Hepatocyte (in vitro differentiated cells): Measurements from ENCODE around the gene SPNS2.

Experiments
- EZH2 ChIP-seq: fragments of 200-600 bp; sonication (generic); IDR thresholded peaks from 2 replicates; pipeline ENCODE4 v1.6.1; 2016; ENCODE audit warnings: antibody characterized with exemption, mild to moderate bottlenecking, borderline replicate concordance
- TF ChIP-seq, protein P1 (sequence below): fragments of 200-600 bp; sonication (generic); IDR thresholded peaks from 2 replicates; pipeline ENCODE4 v1.5.1; 2016; ENCODE audit warnings: antibody characterized with exemption, mild to moderate bottlenecking; ENCODE audit not compliant: poor library complexity

DNA sequence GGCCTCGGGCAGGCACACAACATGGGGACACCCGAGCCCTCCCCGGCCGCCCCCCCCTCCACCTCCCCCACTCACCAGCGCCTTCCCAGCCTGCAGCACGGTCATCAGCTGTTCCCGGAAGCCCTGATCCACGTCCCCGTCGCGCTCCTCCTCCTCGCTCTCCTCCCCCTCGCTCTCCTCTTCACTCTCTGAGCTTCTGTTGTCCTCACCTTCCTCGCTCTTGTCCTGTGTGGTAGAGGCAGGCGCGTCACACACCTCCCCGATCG is 46.2 kb downstream of the SPNS2 start:
- TF ChIP-seq EZH2: no peak
- TF ChIP-seq, protein P1, sequence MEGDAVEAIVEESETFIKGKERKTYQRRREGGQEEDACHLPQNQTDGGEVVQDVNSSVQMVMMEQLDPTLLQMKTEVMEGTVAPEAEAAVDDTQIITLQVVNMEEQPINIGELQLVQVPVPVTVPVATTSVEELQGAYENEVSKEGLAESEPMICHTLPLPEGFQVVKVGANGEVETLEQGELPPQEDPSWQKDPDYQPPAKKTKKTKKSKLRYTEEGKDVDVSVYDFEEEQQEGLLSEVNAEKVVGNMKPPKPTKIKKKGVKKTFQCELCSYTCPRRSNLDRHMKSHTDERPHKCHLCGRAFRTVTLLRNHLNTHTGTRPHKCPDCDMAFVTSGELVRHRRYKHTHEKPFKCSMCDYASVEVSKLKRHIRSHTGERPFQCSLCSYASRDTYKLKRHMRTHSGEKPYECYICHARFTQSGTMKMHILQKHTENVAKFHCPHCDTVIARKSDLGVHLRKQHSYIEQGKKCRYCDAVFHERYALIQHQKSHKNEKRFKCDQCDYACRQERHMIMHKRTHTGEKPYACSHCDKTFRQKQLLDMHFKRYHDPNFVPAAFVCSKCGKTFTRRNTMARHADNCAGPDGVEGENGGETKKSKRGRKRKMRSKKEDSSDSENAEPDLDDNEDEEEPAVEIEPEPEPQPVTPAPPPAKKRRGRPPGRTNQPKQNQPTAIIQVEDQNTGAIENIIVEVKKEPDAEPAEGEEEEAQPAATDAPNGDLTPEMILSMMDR: no peak
